Smooth muscle cell of trachea (primary cell): Measurements from ENCODE around the gene PCDHGA3. TPM values are rescaled to one million over a fixed set of nuclear protein-coding genes. Genes with fewer than 3 reads are reported as not detected.

Experiments used
- total RNA-seq: library from RNA; depleted of rRNA; stranded (reverse); fragments of >200 nt; gene quantifications from 2 replicates; pipeline ENCODE4 v1.2.1, GENCODE V29; 2014

The PCDHGA3 gene
- 1.3 and 2.6 TPM in 2 replicates for total RNA-seq

DNA sequence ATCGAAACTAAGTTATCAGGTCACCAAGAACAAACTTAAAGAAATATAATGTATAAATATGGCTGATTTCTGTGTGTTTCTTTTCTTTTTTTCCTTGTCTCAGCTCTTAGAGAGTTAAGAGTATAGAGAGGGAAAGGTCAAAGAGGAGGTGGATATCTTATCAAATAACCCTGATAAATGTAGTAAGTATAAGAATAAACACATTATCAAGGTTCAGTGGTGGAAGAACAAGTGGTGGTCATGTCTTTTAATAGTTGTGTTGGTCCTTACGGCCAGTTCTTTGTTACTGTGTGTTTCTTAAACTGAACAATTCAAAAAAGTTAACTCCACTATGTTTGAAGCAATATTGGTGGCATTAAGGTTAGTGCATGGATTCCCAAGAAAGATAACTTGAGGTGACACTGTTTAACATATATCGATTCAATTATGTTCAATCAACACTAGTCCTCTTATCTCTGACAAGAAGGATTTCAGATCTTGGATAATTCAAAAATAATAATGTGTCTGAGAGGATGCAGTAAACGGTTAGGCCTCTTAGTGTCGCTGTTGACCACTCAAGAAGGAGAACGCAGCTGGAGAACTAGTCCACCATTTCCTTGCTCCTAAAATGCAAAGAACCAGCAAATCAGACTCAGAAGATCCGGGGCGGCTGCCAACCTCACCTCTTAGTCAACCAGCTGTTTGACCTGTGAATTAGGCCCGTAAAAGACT is at the start of gene PCDHGA3:
PCDHGA3 (plus strand) TSS at position 588 of the 711 bp plus-strand sequence. CDS start 205 bp downstream, outside the sequence.

DNA sequence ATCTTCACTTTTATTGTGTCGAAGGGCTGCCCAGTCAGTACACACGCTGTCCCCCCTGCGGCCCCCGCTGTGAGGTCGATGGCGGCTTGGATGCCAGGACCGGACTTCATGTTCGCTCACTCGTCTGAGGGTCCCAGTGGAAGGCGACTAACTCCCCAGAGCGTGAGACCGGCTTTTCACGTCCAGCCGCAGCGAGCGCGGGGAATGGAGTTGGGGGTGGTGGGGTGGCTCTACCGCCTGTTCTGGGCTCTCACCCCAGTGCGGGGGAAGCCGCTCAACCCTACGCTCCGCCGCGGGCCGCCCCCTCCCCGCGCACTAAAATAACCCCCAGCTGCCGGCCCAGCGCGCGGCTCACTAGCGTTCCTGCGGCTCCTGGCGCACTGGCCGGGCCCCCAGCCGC is 39.9 kb upstream of the PCDHGA3 start, which contains the start of gene SLC25A2:
SLC25A2 (minus strand) TSS at position 294 of the 400 bp plus-strand sequence; CDS start at position 110, 184 bp downstream.

DNA sequence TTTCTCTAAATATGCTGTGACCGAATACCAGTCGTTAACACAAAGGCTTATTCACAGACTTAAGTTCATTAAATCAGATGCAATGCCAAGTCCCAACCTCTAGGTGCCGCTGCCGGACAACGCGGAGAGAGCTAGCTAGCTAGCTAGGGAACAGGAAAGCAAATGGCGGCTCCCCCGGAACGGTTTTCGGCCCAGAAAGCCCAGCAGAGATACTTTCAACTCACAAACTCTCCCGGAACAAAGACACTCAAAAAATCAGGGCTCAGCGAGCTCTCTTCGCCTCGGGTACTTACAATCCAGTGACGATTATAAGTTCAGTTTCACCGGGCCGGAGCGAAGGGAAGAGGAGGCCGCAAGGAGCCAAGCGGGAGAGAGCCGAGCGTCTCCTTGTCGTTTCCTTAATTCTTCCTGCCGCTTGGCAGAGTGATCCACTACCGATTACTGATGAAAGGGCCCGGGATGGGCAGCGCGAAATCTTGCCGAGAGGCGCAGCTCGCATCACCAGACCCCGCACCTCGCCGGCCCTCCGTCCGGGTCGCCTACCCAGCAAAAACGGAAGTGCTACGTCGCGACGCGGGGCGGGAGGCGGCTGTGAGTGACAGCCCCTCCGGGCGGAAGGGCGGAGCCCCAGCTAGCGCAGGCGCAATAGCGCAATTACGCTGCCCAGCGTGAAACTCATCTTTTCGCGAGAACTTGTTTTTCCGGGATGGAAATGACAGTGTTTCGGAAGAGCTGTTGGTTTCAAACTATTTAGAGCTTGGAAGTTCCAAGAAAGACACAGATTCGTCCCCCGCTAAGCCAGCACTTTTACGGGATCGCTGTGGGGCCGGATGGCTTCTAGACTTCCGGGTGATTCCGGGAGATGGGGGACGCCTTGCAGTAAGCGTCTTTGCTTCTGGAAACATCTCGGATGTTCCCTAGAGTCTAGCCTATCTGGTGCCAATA is 23.1 kb upstream of the PCDHGA3 start, which contains the start of gene TAF7:
TAF7 (minus strand) TSS at position 560 of the 945 bp plus-strand sequence. CDS start 740 bp downstream, outside the sequence.

DNA sequence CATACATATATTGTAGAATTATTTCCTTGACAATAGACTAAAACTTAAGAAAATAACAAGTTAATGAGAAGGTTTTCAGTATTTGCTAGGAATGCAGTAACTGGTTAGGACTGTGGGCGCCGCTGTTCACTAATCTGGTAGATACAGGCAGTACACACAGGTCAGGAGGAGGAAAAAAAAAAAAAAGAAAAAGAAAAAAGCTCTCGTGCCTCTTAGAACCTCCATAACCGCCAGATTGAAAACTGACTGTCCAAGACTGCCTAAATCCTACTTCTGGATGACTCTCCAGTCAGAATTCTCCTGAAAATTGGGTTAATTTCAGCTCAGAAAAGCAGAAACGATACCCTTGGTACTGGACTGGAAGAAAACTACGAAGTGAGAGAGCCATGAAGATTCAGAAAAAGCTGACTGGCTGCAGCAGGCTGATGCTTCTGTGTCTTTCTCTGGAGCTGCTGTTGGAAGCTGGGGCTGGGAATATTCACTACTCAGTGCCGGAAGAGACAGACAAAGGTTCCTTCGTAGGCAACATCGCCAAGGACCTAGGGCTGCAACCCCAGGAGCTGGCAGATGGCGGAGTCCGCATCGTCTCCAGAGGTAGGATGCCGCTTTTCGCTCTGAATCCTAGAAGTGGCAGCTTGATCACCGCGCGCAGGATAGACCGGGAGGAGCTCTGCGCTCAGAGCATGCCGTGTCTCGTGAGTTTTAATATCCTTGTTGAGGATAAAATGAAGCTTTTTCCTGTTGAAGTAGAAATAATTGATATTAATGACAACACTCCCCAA is 13.1 kb upstream of the PCDHGA3 start, which contains the start of gene PCDHGA1:
PCDHGA1 (plus strand) TSS at position 216 of the 782 bp plus-strand sequence.

DNA sequence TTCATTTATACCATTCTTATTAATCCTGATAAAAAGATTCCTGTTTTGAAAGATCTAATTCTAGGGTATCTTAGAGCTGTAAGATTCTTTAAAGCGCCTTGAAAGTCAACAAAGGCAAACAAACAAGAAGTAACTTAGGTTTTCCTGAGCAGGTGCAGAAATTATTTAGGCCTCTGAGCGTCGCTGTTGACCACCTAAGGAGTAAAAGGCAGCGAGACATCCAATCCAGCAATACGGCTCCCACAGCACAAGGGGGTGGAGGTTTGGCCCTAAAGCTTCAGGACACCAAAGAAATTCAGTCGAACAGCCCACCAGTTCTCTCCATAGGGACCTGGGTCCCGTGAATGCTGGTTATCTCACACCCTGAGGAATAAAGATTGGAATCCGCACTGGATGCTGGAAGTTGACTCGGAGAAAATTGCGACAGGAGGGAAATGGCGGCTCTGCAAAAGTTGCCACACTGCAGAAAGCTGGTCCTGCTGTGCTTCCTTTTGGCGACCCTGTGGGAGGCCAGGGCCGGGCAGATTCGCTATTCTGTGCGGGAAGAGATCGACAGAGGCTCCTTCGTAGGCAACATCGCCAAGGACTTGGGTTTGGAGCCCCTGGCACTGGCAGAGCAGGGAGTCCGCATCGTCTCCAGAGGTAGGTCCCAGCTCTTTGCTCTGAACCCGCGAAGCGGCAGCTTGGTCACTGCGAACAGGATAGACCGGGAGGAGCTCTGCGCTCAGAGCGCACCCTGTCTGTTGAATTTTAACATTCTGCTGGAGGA is 4.9 kb upstream of the PCDHGA3 start, which contains the start of gene PCDHGA2:
PCDHGA2 (plus strand) TSS at position 223 of the 769 bp plus-strand sequence.

DNA sequence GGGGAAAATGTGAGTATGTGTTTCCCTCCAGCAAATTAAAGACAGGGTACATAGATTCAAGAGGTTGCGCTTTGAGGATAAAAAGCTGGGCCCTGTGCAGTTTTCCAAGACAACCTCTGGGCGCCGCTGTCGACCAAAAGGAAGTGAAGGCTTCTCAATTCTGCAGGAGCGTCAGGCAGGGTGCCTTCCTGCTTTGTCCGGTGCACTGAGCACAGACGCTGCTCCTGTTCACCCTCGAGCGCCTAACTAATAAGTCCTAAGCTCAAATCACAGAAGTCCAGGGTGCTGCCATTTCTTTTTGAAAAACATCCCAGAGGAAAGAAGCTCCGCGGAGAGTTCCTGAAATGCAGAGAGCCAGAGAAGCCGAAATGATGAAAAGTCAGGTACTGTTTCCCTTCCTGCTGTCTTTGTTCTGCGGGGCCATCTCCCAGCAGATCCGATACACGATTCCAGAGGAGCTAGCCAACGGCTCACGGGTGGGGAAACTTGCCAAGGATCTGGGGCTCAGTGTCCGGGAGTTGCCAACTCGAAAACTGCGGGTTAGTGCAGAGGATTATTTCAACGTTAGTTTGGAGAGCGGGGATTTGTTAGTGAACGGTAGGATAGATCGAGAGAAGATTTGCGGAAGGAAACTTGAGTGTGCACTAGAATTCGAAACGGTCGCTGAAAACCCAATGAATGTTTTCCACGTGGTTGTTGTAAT is 6.4 kb downstream of the PCDHGA3 start, which contains the start of gene PCDHGB1:
PCDHGB1 (plus strand) TSS at position 183 of the 703 bp plus-strand sequence; CDS start at position 345, 162 bp downstream.

DNA sequence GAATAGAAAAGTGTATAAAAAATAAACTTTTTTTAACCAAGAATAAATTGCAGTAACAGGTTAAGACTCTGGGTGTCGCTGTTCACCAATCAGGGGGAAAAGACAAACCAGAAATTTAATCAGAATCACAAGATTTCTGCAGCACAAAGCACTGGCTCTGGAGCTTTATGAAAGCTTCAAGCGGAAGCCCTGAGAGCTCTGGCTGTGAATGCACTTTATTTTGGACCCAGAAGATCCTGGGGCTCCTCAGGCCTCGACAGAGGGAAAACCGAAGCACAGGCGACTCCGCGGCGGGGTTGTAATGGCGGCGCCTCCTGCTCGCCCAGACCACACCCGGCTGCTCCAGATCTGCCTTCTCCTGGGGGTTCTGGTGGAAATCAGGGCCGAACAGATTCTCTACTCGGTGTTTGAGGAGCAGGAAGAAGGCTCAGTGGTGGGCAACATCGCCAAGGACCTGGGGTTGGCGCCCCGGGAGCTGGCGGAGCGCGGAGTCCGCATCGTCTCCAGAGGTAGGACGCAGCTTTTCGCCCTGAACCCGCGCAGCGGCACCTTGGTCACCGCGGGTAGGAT is 11.4 kb downstream of the PCDHGA3 start, which contains the start of gene PCDHGA4:
PCDHGA4 (plus strand) TSS at position 122 of the 570 bp plus-strand sequence; CDS start at position 209, 87 bp downstream.

DNA sequence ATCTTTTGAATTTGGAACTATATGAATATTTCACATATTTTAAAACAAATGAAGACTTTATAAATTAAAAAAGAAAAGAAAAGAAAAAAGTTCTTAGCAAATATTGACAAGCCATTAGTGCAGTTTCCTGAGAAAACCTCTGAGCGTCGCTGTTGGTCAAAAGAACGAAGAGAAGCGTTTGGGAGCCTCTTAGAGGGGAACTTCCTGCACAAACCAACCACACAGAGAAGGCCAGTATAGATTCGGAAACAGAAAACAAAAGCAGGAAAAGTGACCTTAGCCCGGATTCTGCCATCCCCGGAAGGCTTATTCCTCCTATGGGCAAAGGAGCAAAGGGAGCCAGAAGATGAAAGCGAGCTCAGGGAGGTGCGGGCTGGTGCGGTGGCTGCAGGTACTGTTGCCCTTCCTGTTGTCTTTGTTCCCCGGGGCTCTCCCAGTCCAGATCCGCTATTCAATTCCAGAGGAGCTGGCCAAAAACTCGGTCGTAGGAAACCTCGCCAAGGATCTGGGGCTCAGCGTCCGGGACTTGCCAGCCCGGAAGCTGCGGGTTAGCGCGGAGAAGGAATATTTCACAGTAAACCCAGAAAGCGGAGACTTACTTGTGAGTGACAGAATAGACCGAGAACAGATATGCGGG is 16.3 kb downstream of the PCDHGA3 start, which contains the start of gene PCDHGB2:
PCDHGB2 (plus strand) TSS at position 205 of the 637 bp plus-strand sequence; CDS start at position 347, 142 bp downstream.

DNA sequence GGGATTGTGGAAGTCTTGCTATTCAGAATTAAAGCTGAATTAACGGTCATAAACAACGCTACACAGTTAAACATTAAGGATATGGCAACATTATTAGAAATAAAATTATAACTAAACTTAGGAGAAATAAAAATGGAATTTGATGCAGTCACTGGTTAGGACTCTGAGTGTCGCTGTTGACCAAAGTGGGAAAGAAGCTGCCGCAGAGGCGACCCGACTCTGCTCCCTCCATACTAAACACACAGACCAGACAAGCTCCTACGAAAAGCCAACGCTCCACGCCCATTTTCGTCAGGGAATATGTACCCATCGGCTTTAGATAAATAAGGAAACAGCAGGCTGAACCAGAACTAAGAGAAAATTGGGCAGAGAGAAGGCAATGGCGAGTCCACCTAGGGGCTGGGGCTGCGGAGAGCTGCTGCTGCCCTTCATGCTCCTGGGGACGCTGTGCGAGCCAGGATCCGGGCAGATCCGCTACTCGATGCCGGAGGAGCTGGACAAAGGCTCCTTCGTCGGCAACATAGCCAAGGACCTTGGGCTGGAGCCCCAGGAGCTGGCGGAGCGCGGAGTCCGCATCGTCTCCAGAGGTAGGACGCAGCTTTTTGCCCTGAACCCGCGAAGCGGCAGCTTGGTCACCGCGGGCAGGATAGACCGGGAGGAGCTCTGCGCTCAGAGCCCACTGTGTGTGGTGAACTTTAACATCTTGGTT is 20.5 kb downstream of the PCDHGA3 start, which contains the start of gene PCDHGA5:
PCDHGA5 (plus strand) TSS at position 211 of the 709 bp plus-strand sequence; CDS start at position 380, 169 bp downstream.

DNA sequence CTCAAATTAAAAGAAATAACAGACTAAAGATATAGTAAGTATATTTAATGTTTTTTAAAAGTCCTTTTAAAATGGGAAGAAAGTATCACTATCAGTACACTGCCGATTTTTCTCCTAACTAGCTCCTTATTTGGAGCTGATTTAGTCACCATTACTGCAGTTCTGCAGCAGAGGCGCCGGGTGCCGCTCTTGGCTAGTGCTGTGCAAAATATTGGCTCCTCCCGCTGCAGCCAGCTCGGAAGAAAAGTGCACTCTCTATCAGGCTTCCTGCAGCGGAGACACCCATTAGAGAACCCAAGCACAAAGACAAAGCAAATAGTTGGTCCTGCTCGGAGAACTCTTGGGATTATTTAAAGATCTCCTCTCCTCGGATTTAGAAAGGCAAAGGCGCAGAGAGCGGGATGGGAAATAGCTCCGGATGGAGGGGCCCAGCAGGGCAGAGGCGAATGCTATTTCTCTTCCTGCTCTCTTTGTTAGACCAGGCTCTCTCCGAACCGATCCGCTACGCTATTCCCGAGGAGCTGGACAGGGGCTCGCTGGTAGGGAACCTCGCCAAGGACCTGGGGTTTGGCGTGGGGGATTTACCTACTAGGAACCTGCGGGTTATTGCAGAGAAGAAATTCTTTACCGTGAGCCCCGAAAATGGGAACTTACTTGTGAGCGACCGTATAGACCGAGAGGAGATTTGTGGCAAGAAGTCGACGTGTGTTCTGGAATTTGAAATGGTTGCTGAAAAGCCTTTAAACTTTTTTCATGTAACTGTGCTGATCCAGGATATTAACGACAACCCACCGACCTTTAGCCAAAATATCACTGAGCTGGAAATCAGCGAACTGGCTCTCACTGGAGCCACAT is 26.6 kb downstream of the PCDHGA3 start, which contains the start of gene PCDHGB3:
PCDHGB3 (plus strand) TSS at position 249 of the 855 bp plus-strand sequence; CDS start at position 402, 153 bp downstream.

DNA sequence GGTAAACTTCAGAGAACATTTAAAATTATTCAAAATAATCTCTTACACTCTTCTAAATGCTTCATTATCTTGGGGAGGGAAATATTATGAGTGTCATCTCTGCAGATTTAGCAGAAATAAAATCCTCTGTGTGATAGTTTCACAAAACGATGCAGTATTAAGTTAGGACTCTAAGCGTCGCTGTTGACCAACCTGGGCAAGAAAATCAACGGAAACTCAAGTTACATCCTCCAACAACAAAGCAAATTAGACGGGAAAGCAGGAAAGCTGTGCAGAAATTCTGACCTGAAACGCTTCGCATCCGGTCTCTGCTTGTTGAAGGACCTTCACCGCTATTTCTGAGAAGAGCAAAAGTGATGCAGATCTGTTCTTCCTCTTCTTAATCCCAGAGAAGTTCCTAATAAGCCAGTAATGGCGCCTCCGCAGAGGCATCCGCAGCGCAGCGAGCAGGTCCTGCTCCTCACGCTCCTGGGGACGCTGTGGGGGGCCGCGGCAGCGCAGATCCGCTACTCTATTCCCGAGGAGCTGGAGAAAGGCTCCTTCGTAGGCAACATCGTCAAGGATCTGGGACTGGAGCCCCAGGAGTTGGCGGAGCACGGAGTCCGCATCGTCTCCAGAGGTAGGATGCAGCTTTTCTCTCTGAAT is 30.2 kb downstream of the PCDHGA3 start, which contains the start of gene PCDHGA6:
PCDHGA6 (plus strand) TSS at position 219 of the 645 bp plus-strand sequence; CDS start at position 412, 193 bp downstream.

DNA sequence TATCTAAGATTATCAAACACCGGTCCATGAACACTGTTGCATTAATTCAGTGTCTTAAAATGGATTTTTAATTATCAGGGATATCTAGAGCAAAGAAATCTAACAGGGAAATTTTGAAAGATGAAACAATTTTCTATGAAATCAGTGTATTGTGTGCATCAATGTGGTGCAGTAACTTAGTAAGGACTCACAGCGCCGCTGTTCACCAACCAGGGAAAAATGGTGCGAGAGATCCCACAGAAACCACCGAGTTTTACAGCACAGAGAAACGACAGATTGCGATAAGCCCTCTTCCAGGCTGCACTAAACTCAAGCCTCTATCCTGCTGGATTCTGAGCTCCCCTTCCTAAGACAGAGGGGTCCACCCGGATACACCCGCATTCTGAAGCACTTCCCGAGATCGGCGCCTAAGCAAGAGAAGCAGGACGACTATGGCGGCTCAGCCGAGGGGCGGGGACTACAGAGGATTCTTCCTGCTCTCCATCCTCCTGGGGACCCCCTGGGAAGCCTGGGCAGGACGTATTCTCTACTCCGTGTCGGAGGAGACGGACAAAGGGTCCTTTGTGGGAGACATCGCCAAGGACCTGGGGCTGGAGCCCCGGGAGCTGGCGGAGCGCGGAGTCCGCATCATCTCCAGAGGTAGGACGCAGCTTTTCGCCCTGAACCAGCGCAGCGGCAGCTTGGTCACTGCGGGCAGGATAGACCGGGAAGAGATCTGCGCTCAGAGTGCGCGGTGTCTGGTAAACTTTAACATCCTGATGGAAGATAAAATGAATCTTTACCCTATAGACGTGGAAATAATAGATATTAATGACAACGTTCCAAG is 39.1 kb downstream of the PCDHGA3 start, which contains the start of gene PCDHGA7:
PCDHGA7 (plus strand) TSS at position 274 of the 826 bp plus-strand sequence; CDS start at position 432, 158 bp downstream.

DNA sequence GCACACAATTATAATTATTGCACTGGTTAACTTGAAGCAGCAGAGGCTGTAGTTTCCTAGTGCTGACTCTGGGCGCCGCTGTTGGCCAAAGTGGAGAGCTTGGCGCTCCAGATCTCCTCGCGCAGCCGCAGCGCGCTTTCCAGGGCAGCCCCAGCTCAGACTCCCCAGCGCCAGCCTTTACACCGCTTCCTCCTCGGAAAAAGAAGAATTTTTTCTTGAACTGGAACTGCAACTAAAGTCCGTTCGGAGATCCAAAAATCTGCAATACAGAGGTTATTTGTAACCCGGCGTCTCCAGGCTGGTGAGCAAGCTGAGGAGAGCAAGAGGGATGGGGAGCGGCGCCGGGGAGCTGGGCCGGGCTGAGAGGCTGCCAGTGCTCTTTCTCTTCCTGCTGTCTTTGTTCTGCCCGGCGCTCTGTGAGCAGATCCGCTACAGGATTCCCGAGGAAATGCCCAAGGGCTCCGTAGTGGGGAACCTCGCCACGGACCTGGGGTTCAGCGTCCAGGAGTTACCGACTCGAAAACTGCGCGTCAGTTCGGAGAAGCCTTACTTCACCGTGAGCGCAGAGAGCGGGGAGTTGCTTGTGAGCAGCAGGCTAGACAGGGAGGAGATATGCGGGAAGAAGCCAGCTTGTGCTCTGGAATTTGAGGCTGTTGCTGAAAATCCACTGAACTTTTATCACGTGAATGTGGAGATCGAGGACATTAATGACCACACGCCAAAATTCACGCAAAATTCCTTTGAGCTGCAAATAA is 44.1 kb downstream of the PCDHGA3 start, which contains the start of gene PCDHGB4:
PCDHGB4 (plus strand) TSS at position 142 of the 755 bp plus-strand sequence; CDS start at position 329, 187 bp downstream.

DNA sequence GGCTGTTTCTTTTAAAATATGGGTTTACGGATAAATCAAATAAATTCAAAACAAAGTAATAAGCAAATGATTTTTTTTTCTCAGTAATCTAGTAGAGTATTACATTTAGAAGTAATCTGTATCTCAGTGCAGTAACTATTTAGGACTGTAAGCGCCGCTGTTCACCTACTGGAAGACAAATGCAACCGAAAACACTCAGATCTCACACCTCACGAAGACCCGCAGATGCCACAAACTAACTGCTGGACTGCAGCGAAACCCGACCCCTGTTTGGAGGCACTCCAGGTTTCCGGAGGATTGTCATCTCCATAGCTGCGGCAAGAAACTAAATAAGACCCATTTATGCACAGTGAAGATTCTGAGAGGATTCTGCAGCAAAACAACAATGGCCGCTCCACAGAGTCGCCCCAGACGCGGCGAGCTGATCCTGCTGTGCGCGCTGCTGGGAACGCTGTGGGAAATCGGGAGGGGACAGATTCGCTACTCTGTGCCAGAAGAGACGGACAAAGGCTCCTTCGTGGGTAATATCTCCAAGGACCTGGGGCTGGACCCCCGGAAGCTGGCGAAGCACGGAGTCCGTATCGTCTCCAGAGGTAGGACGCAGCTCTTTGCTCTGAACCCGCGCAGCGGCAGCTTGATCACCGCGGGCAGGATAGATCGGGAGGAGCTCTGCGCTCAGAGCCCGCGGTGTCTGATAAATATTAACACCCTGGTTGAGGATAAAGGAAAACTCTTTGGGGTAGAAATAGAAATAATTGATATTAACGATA is 49.0 kb downstream of the PCDHGA3 start, which contains the start of gene PCDHGA8:
PCDHGA8 (plus strand) TSS at position 205 of the 770 bp plus-strand sequence; CDS start at position 386, 181 bp downstream.

